Measurements from ENCODE around the gene ZBTB42. TPM values are rescaled to one million over a fixed set of nuclear protein-coding genes. Genes with fewer than 3 reads are reported as not detected.

Gene ZBTB42
- polyA plus RNA-seq, 1 donor (not counting 4 experiments of a cell fraction or from before 2014, with no cell fraction given) = 0.50 TPM

GRCh38 chr14:104776961-104777807, 23.7 kb upstream of the ZBTB42 start:
- Histone ChIP-seq H2AFZ (ENCODE audit: control insufficient read depth, low read length) (no peak overlapping the region), H3K9me1 (ENCODE audit: control insufficient read depth, extremely low read depth, insufficient read depth, low read length) (no peaks in the 10 kb centered on the region), H3K27ac (ENCODE audit: control insufficient read depth, insufficient read depth, low read length) (no peak overlapping the region), H4K20me1 (ENCODE audit: control insufficient read depth, extremely low read depth, insufficient read depth, low read length) (peaks cover 4% of the 10 kb centered on the region), H3K4me2 (ENCODE audit: control insufficient read depth, extremely low read depth, insufficient read depth, low read depth, low read length) (no peak overlapping the region), H3K36me3 (ENCODE audit: control insufficient read depth in 2 of 2, extremely low read depth in 1 of 2, insufficient read depth in 2 of 2, low read length in 2 of 2) (peaks cover 20 to 21% of the 10 kb centered on the region in 2 experiments), H3K9me3 (ENCODE audit: control insufficient read depth, low read depth, low read length) (no peaks in the 10 kb centered on the region), H3K9ac (ENCODE audit: control insufficient read depth, extremely low read depth, insufficient read depth, low read length) (no peak overlapping the region), H3K4me3 (ENCODE audit: control insufficient read depth in 2 of 3, extremely low read depth in 1 of 3, insufficient read depth in 2 of 3, low read depth in 1 of 3, low read length in 3 of 3) (no peak overlapping the region), H3K4me1 (ENCODE audit: control insufficient read depth, extremely low read depth, insufficient read depth, low read length) (no peaks in the 10 kb centered on the region), H3K27me3 (ENCODE audit: control insufficient read depth, extremely low read depth, insufficient read depth, low read length) (no peaks in the 10 kb centered on the region), H3K79me2 (ENCODE audit: control insufficient read depth, insufficient read depth, low read length) (peaks cover 2% of the 10 kb centered on the region)
- no peak for TF ChIP-seq EZH2 (IDR thresholded peaks at IDR 0.05; ENCODE audit: low read length)
- TF ChIP-seq CTCF (optimal IDR thresholded peaks at IDR 0.05 in 1 of 3, IDR thresholded peaks at IDR 0.05 in 1 of 3, conservative IDR thresholded peaks at IDR 0.05 in 1 of 3; ENCODE audit: extremely low read depth in 1 of 3, insufficient read depth in 2 of 3, low read length in 3 of 3) = no peak
- FAIRE-seq (no peak), DNase-seq (ENCODE audit: low read depth, low spot score) (no peak)
- dilution Hi-C loops (cut with MboI; ENCODE audit: extremely low pct_ligation_motif_present, low sequenced_read_pairs) = no loop called here

GRCh38 chr14:104777808-104778249, 23.1 kb upstream of the ZBTB42 start:
- Histone ChIP-seq H3K4me2 (ENCODE audit: control insufficient read depth, extremely low read depth, insufficient read depth, low read depth, low read length) (no peak overlapping the region), H2AFZ (ENCODE audit: control insufficient read depth, low read length) (no peak overlapping the region), H4K20me1 (ENCODE audit: control insufficient read depth, extremely low read depth, insufficient read depth, low read length) (peaks cover 4% of the 10 kb centered on the region), H3K9me3 (ENCODE audit: control insufficient read depth, low read depth, low read length) (no peaks in the 10 kb centered on the region), H3K36me3 (ENCODE audit: control insufficient read depth in 2 of 2, extremely low read depth in 1 of 2, insufficient read depth in 2 of 2, low read length in 2 of 2) (peaks cover 17 to 20% of the 10 kb centered on the region in 2 experiments), H3K79me2 (ENCODE audit: control insufficient read depth, insufficient read depth, low read length) (peaks cover 2% of the 10 kb centered on the region), H3K9me1 (ENCODE audit: control insufficient read depth, extremely low read depth, insufficient read depth, low read length) (no peaks in the 10 kb centered on the region), H3K27ac (ENCODE audit: control insufficient read depth, insufficient read depth, low read length) (no peak overlapping the region), H3K9ac (ENCODE audit: control insufficient read depth, extremely low read depth, insufficient read depth, low read length) (no peak overlapping the region), H3K4me1 (ENCODE audit: control insufficient read depth, extremely low read depth, insufficient read depth, low read length) (no peaks in the 10 kb centered on the region), H3K27me3 (ENCODE audit: control insufficient read depth, extremely low read depth, insufficient read depth, low read length) (no peaks in the 10 kb centered on the region), H3K4me3 (ENCODE audit: control insufficient read depth in 2 of 3, extremely low read depth in 1 of 3, insufficient read depth in 2 of 3, low read depth in 1 of 3, low read length in 3 of 3) (no peak overlapping the region)
- dilution Hi-C loops (cut with MboI; ENCODE audit: extremely low pct_ligation_motif_present, low sequenced_read_pairs) = no loop called here
- FAIRE-seq (no peak), DNase-seq (ENCODE audit: low read depth, low spot score) (no peak)
- TF ChIP-seq EZH2 (IDR thresholded peaks at IDR 0.05; ENCODE audit: low read length) (no peak), CTCF (optimal IDR thresholded peaks at IDR 0.05 in 1 of 3, IDR thresholded peaks at IDR 0.05 in 1 of 3, conservative IDR thresholded peaks at IDR 0.05 in 1 of 3; ENCODE audit: extremely low read depth in 1 of 3, insufficient read depth in 2 of 3, low read length in 3 of 3) (no peak)
